ENCODE data around the gene HDAC4. TPM values are rescaled to one million over a fixed set of nuclear protein-coding genes. Genes with fewer than 3 reads are reported as not detected.

Gene HDAC4
- total and polyA plus RNA-seq, 9 of the 15 experiments (the other 6 are each of a cell fraction or from before 2014, with no cell fraction given) = 0.11 to 20.2 (median 4.0) TPM

GRCh38 chr2:239222312-239222660, 178.5 kb downstream of the HDAC4 start:
- Histone ChIP-seq H3K36me3 (ENCODE audit: control insufficient read depth, insufficient read depth, low read length) (no peaks in the 10 kb centered on the region), H3K9me1 (ENCODE audit: control insufficient read depth, insufficient read depth, low read length) (no peaks in the 10 kb centered on the region), H3K79me2 (ENCODE audit: control insufficient read depth, insufficient read depth, low read length) (peaks cover 5% of the 10 kb centered on the region; the same call in 1 of the 3 replicates), H3K4me3 (no peak overlapping the region), H2AFZ (ENCODE audit: low read depth, low read length) (no peak overlapping the region), H3K4me2 (ENCODE audit: insufficient read depth, low read length) (no peak overlapping the region), H3K4me1 (replicated peaks in 1 of 2; ENCODE audit: control insufficient read depth in 2 of 2, insufficient read depth in 2 of 2, low read length in 2 of 2) (peaks cover 0 to 4% of the 10 kb centered on the region in 2 experiments; a peak in 2 of 5 replicates), H3K27ac (ENCODE audit: extremely low read depth, low read depth, low read length) (no peak overlapping the region), H3K27me3 (ENCODE audit: control insufficient read depth in 2 of 2, insufficient read depth in 2 of 2, low read length in 2 of 2) (no peaks in the 10 kb centered on the region), H4K20me1 (replicated peaks; ENCODE audit: control insufficient read depth, insufficient read depth, low read length) (peaks cover 6% of the 10 kb centered on the region), H3K9me3 (replicated peaks; ENCODE audit: control insufficient read depth, insufficient read depth, low read depth, low read length) (no peaks in the 10 kb centered on the region), H3K9ac (ENCODE audit: insufficient read depth in 1 of 2, low read depth in 2 of 2, low read length in 2 of 2) (no peak overlapping the region)
- ChIA-PET POLR2A (no interaction called here), CTCF (ENCODE audit: low intra/inter-chr PET ratio) (no interaction called here)
- 70% methylated on average over 1 of the region's 2 CpGs for WGBS (ENCODE audit: insufficient coverage, low coverage, missing lambda C conversion rate)
- no TSS peak for BruUV-seq (replicated peaks)
- DNase-seq (ENCODE audit: extremely low read depth in 1 of 4, low spot score in 3 of 4) (no peak), FAIRE-seq (no peak), ATAC-seq (no peak)
- TF ChIP-seq STAT5B (CRISPR knock-in tag; IDR thresholded peaks at IDR 0.05) = no peak
- TF ChIP-seq, protein P1, sequence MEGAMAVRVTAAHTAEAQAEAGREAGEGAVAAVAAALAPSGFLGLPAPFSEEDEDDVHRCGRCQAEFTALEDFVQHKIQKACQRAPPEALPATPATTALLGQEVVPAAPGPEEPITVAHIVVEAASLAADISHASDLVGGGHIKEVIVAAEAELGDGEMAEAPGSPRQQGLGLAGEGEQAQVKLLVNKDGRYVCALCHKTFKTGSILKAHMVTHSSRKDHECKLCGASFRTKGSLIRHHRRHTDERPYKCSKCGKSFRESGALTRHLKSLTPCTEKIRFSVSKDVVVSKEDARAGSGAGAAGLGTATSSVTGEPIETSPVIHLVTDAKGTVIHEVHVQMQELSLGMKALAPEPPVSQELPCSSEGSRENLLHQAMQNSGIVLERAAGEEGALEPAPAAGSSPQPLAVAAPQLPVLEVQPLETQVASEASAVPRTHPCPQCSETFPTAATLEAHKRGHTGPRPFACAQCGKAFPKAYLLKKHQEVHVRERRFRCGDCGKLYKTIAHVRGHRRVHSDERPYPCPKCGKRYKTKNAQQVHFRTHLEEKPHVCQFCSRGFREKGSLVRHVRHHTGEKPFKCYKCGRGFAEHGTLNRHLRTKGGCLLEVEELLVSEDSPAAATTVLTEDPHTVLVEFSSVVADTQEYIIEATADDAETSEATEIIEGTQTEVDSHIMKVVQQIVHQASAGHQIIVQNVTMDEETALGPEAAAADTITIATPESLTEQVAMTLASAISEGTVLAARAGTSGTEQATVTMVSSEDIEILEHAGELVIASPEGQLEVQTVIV (CRISPR knock-in tag; IDR thresholded peaks at IDR 0.05; ENCODE audit: borderline replicate concordance) = no peak
- TF ChIP-seq ZZZ3 (IDR thresholded peaks at IDR 0.05) = no peak
- TF ChIP-seq ZC3H8 (IDR thresholded peaks at IDR 0.05) = no peak
- no peak for TF ChIP-seq FOXA3 (CRISPR knock-in tag; conservative IDR thresholded peaks at IDR 0.05 in 1 of 2, IDR thresholded peaks at IDR 0.05 in 1 of 2)
- TF ChIP-seq TSC22D4 (tag; IDR thresholded peaks at IDR 0.05) = no peak
- no peak for TF ChIP-seq XRCC5 (IDR thresholded peaks at IDR 0.05; ENCODE audit: low read depth, low read length)
- no peak for TF ChIP-seq ZBTB17 (CRISPR knock-in tag; IDR thresholded peaks at IDR 0.05)
- TF ChIP-seq ZNF79 (CRISPR knock-in tag; IDR thresholded peaks at IDR 0.05; ENCODE audit: low read depth) = no peak
- no peak for TF ChIP-seq ZNF23 (CRISPR knock-in tag; IDR thresholded peaks at IDR 0.05)
- in situ Hi-C loops (cut with MboI) = no loop called here
- intact Hi-C loops (cut with micrococcal nuclease) = no loop called here
